Upper lobe of left lung (tissue), 6 donors: Measurements from ENCODE around the gene SPOCK1. TPM values are rescaled to one million over a fixed set of nuclear protein-coding genes. Genes with fewer than 3 reads are reported as not detected.

Source experiments
- ATAC-seq, 2 donors: fragments of 200-7000 bp; cut with Tn5 transposase; one replicate each; pipeline ENCODE4 v1.9.1; 2022; ENCODE audit warnings: mild to moderate bottlenecking in 2 of 2, moderate library complexity in 2 of 2; ENCODE audit not compliant: low FRiP score in 2 of 2
- DNase-seq, 2 donors: peaks; one replicate each; pipeline ENCODE4 v3.0.0-alpha.2; 2019 to 2020
- H3K27ac ChIP-seq, 4 donors: fragments of 200-600 bp; sonication (generic); one replicate each; pipeline ENCODE4 v1.5.1; 2016 to 2019
- H3K27me3 ChIP-seq, 4 donors: fragments of 200-600 bp; sonication (generic); one replicate each; pipeline ENCODE4 v1.5.1; 2017 to 2019
- H3K36me3 ChIP-seq, 4 donors: fragments of 200-600 bp; sonication (generic); one replicate each; pipeline ENCODE4 v1.5.1; 2016 to 2019
- H3K4me1 ChIP-seq, 4 donors: fragments of 200-600 bp; sonication (generic); one replicate each; pipeline ENCODE4 v1.5.1; 2018 to 2019
- H3K4me3 ChIP-seq, 4 donors: fragments of 200-600 bp; sonication (generic); one replicate each; pipeline ENCODE4 v1.5.1; 2017 to 2019; ENCODE audit warnings: mild to moderate bottlenecking in 2 of 4, moderate library complexity in 1 of 4
- H3K9me3 ChIP-seq, 4 donors: fragments of 200-600 bp; sonication (generic); one replicate each; pipeline ENCODE4 v1.5.1; 2018 to 2019
- CTCF ChIP-seq, 6 experiments: fragments of 450-650 bp in 4 of 6; fragments of 200-600 bp in 2 of 6; sonication (generic) in 2 of 6; IDR thresholded peaks; one replicate each; pipeline ENCODE4 v1.5.1; 2016 to 2019; ENCODE audit warnings: antibody characterized with exemption in 6 of 6
- EP300 ChIP-seq, 4 donors: sonication (generic); formaldehyde crosslinking; IDR thresholded peaks; one replicate each; pipeline ENCODE4 v1.5.1; 2017; ENCODE audit warnings: antibody characterized with exemption in 4 of 4, control low read depth in 2 of 4
- POLR2A ChIP-seq, 4 donors: fragments of 450-650 bp; IDR thresholded peaks; one replicate each; pipeline ENCODE4 v1.5.1; 2016 to 2017; ENCODE audit warnings: antibody characterized with exemption in 4 of 4, mild to moderate bottlenecking in 2 of 4
- POLR2AphosphoS5 ChIP-seq, 2 donors: sonication (generic); formaldehyde crosslinking; IDR thresholded peaks; one replicate each; pipeline ENCODE4 v1.5.1; 2017; ENCODE audit warnings: antibody characterized with exemption in 2 of 2
- WGBS, 2 donors: methylation state at CpG; one replicate each; pipeline ENCODE4 v1.1.5; 2017 to 2018; 5-methylcytosine and 5-hydroxymethylcytosine counted together
- total RNA-seq, 6 donors: library from RNA; depleted of rRNA in 4 of 6; stranded (reverse); fragments of >200 nt in 4 of 6; gene quantifications; one replicate each; pipeline versions ENCODE4 v1.1.0 to v1.2.1, GENCODE V29; 2016 to 2021
- donor health status: DM: no; HTN: no; CAD: no; lungs with moderate emphysema.
- donor health status: DM: no; HTN: yes; CAD: no; lungs with severe emphysema.

The SPOCK1 gene
- total RNA-seq, 6 donors from 2014 or later, result 0.33 to 16.6 (median 2.0) TPM; not detected in 1

- WGBS, 2 donors, result 4% methylated on average over 3 of the region's 3 CpGs
- Histone ChIP-seq H3K27ac (no peak overlapping the region), H3K4me3 (no peak overlapping the region), H3K36me3 (no peaks in the 10 kb centered on the region), H3K9me3 (no peaks in the 10 kb centered on the region), H3K27me3 (no peaks in the 10 kb centered on the region), H3K4me1 (no peaks in the 10 kb centered on the region)
- DNase-seq (no peak), ATAC-seq (peak in 1 of 2 donors; percentile 78)
- TF ChIP-seq CTCF (IDR thresholded peaks at IDR 0.05) (peak; percentile 40 to 72 (median 66)), POLR2AphosphoS5 (IDR thresholded peaks at IDR 0.05) (no peak), EP300 (IDR thresholded peaks at IDR 0.05) (no peak), POLR2A (IDR thresholded peaks at IDR 0.05) (no peak)
These were observed 178.8 kb downstream of the SPOCK1 start for GRCh38 chr5:137320056-137321045.

- Histone ChIP-seq H3K4me3 (no peak overlapping the region), H3K4me1 (no peaks in the 10 kb centered on the region), H3K36me3 (no peaks in the 10 kb centered on the region), H3K9me3 (no peaks in the 10 kb centered on the region), H3K27ac (no peak overlapping the region), H3K27me3 (no peaks in the 10 kb centered on the region)
- ATAC-seq (no peak), DNase-seq (no peak)
- WGBS, 2 donors, result 71 to 74% methylated on average over 6 of the region's 6 CpGs
- TF ChIP-seq POLR2A (IDR thresholded peaks at IDR 0.05) (no peak), EP300 (IDR thresholded peaks at IDR 0.05) (no peak), CTCF (IDR thresholded peaks at IDR 0.05) (no peak), POLR2AphosphoS5 (IDR thresholded peaks at IDR 0.05) (no peak)
These were observed 181.1 kb downstream of the SPOCK1 start for GRCh38 chr5:137318027-137318426.

GRCh38 chr5:137316346-137316736, 182.8 kb downstream of the SPOCK1 start:
- Histone ChIP-seq H3K9me3 (no peaks in the 10 kb centered on the region), H3K4me3 (no peak overlapping the region), H3K27me3 (no peaks in the 10 kb centered on the region), H3K36me3 (no peaks in the 10 kb centered on the region), H3K4me1 (no peaks in the 10 kb centered on the region), H3K27ac (no peak overlapping the region)
- DNase-seq (no peak), ATAC-seq (no peak)
- 41% methylated on average over 1 of the region's 1 CpG; no CpG with 5 or more reads in 1 of the 2 donors for WGBS, 2 donors
- no peak for TF ChIP-seq EP300 (IDR thresholded peaks at IDR 0.05)
- TF ChIP-seq POLR2AphosphoS5 (IDR thresholded peaks at IDR 0.05), result no peak
- TF ChIP-seq POLR2A (IDR thresholded peaks at IDR 0.05), result no peak
- no peak for TF ChIP-seq CTCF (IDR thresholded peaks at IDR 0.05)

- WGBS, 2 donors, result 72 to 75% methylated on average over 8 of the region's 8 CpGs
These were observed 183.4 kb downstream of the SPOCK1 start for GRCh38 chr5:137315534-137316345.

More at GRCh38 chr5:137315534-137316345, 183.4 kb downstream of the SPOCK1 start:
- no peaks in the 10 kb centered on the region for H3K27me3 ChIP-seq
- no peak overlapping the region for H3K27ac ChIP-seq
- TF ChIP-seq POLR2A (IDR thresholded peaks at IDR 0.05) (no peak), EP300 (IDR thresholded peaks at IDR 0.05) (no peak), POLR2AphosphoS5 (IDR thresholded peaks at IDR 0.05) (no peak), CTCF (IDR thresholded peaks at IDR 0.05) (no peak)
- H3K36me3 ChIP-seq, result no peaks in the 10 kb centered on the region
- H3K4me1 ChIP-seq, result no peaks in the 10 kb centered on the region
- ATAC-seq (peak in 1 of 2 donors; percentile 43), DNase-seq (no peak)
- H3K9me3 ChIP-seq, result no peaks in the 10 kb centered on the region
- no peak overlapping the region for H3K4me3 ChIP-seq
